VCaP (cell line): ENCODE data around the gene SCN8A.
A peak's percentile ranks its signal among the peaks of the same experiment; 100 is the strongest.

Experiments
- H3K27ac ChIP-seq: fragments of 450-650 bp; 2 replicates; pipeline ENCODE4 v1.5.1; 2017
- CTCF ChIP-seq: fragments of 450-650 bp; conservative IDR thresholded peaks from 2 replicates; pipeline ENCODE4 v1.5.1; 2017; ENCODE audit warnings: mild to moderate bottlenecking, moderate library complexity

Gene SCN8A

GRCh38 chr12:51820526-51821439, 229.8 kb downstream of the SCN8A start:
- peak; percentile 83 for TF ChIP-seq CTCF
- peak overlapping the region; percentile 95 for H3K27ac ChIP-seq

DNA sequence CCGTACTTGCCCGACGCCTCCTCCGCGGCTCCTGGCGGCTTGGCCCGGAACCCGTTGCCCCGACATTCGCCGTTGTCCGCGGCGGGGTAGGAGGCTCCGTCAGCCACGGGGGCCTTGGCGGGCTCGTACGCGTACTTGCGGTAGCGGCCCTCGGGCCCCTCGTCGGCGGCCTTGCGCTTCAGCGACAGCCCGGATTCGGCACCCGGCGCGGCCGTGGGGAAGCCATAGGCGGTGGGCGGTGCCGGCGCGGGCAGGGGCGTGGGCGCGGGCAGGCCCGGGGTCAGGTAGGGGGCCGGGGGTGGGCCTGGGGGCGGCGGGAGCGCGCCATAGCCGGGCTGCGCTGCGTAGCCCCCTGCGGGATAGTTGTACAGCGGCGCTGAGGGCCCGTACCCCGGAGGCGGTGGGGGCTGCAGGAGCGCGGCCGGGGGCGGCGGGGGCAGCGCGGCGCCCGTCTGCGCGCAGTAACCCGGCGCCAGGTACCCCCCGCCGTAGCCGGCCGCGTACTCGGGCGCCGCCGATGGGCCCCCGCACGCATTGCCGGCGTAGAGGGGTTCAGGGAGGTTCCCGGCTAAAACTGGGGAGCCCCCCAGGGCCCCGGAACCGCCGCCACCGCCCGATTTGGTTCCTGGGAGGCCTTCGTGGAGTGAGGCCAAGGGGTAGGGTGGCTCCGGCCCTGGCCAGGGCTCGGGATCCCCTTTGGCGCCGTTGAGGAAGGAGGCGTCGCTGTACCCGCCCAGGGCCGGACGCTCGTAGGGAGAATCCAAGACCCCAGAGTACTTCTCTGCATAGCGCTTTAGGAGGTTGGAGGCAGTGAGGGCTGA, 230.6 kb downstream of the SCN8A start:
- H3K27ac ChIP-seq = peak overlapping the region; percentile 95
- no peak for TF ChIP-seq CTCF

GRCh38 chr12:51822261-51822616, 231.2 kb downstream of the SCN8A start:
- no peak overlapping the region for H3K27ac ChIP-seq
- no peak for TF ChIP-seq CTCF

GRCh38 chr12:51822956-51823355, 231.9 kb downstream of the SCN8A start:
- TF ChIP-seq CTCF = no peak
- H3K27ac ChIP-seq = no peak overlapping the region

DNA sequence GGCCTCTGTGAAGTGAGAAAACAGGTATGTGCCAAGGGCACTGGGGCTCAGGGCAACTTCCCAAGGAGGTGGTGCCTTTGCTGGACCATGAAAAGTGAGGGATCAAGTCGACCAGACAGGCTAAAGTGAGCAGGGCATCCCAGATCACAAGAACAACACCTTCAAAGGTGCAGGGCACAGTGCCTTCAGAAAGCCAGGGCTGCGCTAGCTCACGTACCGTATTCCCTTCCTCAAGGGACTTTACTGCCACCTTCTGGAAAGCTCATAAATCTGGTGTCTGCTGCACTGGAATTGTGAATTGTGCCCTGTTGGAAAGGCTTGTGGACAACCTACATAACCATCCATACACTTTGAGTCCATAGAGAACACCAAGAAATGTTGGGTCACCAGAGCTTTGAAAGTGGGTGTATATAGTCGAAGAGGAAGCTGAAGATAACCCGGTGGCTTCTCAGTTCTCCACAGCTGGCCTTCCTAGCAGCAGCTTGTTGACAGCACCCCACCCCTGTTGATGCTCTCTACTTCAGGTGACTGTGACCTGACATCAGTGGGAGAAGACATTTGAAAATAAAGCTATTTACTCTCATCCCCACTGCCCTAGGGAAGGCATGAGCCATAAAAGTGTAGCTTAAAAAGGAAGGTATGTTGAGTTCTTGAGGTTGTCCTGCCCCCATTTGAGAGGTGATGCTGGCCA, 233.0 kb downstream of the SCN8A start:
- TF ChIP-seq CTCF = peak; percentile 89
- H3K27ac ChIP-seq = no peak overlapping the region

DNA sequence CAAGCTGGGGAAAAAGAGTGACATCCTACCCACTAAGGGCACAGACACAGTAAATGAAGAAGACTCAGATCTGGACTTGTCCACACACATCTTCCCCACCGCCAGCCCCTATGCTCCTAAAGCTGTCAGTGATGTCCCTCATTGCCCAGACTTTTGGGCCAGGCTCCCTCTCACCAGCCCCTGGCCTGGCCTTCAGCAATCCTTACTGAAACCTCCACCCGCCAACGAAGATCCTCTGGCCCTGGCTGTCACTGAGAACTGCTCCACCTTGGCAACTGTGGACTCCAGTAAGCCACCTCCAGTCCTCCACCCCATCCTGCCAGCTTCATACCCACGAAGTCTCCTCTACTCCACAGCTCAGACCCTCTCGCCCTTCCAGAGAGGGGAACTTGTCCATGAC, 234.2 kb downstream of the SCN8A start:
- no peak overlapping the region for H3K27ac ChIP-seq
- TF ChIP-seq CTCF = no peak

- no peak overlapping the region for H3K27ac ChIP-seq
- TF ChIP-seq CTCF = no peak
These were observed 235.8 kb downstream of the SCN8A start for GRCh38 chr12:51826881-51827280.
